Endothelial cell of umbilical vein (primary cell): ENCODE measurements around the gene YBX3.

ENCODE experiments used
- EZH2 ChIP-seq: IDR thresholded peaks from 2 replicates; pipeline ENCODE4 v1.6.1; 2012; ENCODE audit warnings: borderline replicate concordance, low read depth, mild to moderate bottlenecking, moderate library complexity, low read length, inconsistent platforms; ENCODE audit not compliant: severe bottlenecking
- FOS ChIP-seq: IDR thresholded peaks from 2 replicates; pipeline ENCODE4 v1.6.1; 2011; ENCODE audit warnings: mild to moderate bottlenecking, low read length, moderate library complexity, borderline replicate concordance; ENCODE audit not compliant: insufficient read depth
- MYC ChIP-seq: IDR thresholded peaks from one replicate; pipeline ENCODE4 v1.6.1; 2011; ENCODE audit warnings: mild to moderate bottlenecking, low read depth, low read length
- POLR2A ChIP-seq: IDR thresholded peaks from 2 replicates; pipeline ENCODE4 v1.6.1; 2012; ENCODE audit warnings: low read depth, mild to moderate bottlenecking, control low read depth, low read length
- POLR2AphosphoS5 ChIP-seq: IDR thresholded peaks from 2 replicates; pipeline ENCODE4 v1.6.1; 2012; ENCODE audit warnings: low read depth, mild to moderate bottlenecking, control low read depth, low read length, moderate library complexity; ENCODE audit not compliant: insufficient read depth
- TF ChIP-seq, protein P1 (sequence below), 2 donors: IDR thresholded peaks; 1 replicate in 1 of 2; 2 replicates in 1 of 2; pipeline ENCODE4 v1.5.1; 2011; ENCODE audit warnings: low read length in 2 of 2, mild to moderate bottlenecking in 2 of 2, moderate library complexity in 2 of 2, control low read depth in 1 of 2, inconsistent platforms in 1 of 2, low read depth in 1 of 2; ENCODE audit not compliant: insufficient read depth in 1 of 2; ENCODE audit errors: extremely low read depth in 1 of 2
- TF ChIP-seq, protein P2 (sequence below): IDR thresholded peaks from 2 replicates; pipeline ENCODE4 v1.6.1; 2011; ENCODE audit not compliant: insufficient read depth, insufficient read length

DNA sequence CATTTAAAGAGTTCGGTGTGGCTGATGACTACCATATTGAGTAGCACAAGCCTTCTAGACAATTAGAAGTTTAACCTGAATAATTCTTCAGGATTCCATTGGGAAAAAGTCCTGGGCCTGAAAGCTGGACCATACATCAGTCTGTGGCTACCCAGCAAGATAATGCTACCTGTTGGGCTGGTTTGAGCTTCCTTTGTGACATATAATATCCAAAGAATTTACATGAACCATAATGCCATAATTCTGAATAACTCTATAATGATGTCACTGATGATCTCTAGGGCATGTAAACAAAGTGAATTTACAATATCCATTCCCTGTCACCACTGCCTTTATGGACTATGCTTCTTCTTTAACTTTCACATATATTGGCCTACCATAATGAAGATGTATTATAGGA lies 3.8 kb upstream of the YBX3 start:
- TF ChIP-seq POLR2A: no peak
- TF ChIP-seq EZH2: no peak
- TF ChIP-seq MYC: no peak
- TF ChIP-seq, protein P1, sequence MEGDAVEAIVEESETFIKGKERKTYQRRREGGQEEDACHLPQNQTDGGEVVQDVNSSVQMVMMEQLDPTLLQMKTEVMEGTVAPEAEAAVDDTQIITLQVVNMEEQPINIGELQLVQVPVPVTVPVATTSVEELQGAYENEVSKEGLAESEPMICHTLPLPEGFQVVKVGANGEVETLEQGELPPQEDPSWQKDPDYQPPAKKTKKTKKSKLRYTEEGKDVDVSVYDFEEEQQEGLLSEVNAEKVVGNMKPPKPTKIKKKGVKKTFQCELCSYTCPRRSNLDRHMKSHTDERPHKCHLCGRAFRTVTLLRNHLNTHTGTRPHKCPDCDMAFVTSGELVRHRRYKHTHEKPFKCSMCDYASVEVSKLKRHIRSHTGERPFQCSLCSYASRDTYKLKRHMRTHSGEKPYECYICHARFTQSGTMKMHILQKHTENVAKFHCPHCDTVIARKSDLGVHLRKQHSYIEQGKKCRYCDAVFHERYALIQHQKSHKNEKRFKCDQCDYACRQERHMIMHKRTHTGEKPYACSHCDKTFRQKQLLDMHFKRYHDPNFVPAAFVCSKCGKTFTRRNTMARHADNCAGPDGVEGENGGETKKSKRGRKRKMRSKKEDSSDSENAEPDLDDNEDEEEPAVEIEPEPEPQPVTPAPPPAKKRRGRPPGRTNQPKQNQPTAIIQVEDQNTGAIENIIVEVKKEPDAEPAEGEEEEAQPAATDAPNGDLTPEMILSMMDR (IDR thresholded peaks at IDR 0.05; ENCODE audit: extremely low read depth in 1 of 2, insufficient read depth in 1 of 2, low read depth in 1 of 2, low read length in 2 of 2): no peak
- TF ChIP-seq POLR2AphosphoS5: no peak
- no peak for TF ChIP-seq FOS
- TF ChIP-seq, protein P2, sequence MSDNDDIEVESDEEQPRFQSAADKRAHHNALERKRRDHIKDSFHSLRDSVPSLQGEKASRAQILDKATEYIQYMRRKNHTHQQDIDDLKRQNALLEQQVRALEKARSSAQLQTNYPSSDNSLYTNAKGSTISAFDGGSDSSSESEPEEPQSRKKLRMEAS: no peak
